Activated T-cell treated with anti-CD3 and anti-CD28 coated beads, Interleukin-2, amount 50 U/mL, for 24 hours (primary cell): Measurements from ENCODE around the gene IFT172.
"Not testable (repeated sequence)": the region's sequence is repeated elsewhere in the genome, so short reads cannot be mapped to it uniquely, and the experiment has no call there.

ENCODE experiments used
- DNase-seq: peaks from one replicate; pipeline ENCODE4 v3.0.0-alpha.2; 2020
- H3K27ac Mint-ChIP-seq: 2 replicates; pipeline ENCODE4 v1.8.0; 2020; ENCODE audit warnings: mild to moderate bottlenecking, mixed read lengths
- H3K27me3 Mint-ChIP-seq: 2 replicates; pipeline ENCODE4 v1.8.0; 2020; ENCODE audit warnings: mixed read lengths
- H3K36me3 Mint-ChIP-seq: 2 replicates; pipeline ENCODE4 v1.8.0; 2020; ENCODE audit warnings: low read depth, mixed read lengths
- H3K4me1 Mint-ChIP-seq: 2 replicates; pipeline ENCODE4 v1.8.0; 2020; ENCODE audit warnings: low read depth, mixed read lengths
- H3K4me3 Mint-ChIP-seq: 2 replicates; pipeline ENCODE4 v1.8.0; 2020; ENCODE audit warnings: mild to moderate bottlenecking, moderate library complexity, mixed read lengths
- H3K9me3 Mint-ChIP-seq: 2 replicates; pipeline ENCODE4 v1.8.0; 2020; ENCODE audit warnings: mixed read lengths

The IFT172 gene, protein sequence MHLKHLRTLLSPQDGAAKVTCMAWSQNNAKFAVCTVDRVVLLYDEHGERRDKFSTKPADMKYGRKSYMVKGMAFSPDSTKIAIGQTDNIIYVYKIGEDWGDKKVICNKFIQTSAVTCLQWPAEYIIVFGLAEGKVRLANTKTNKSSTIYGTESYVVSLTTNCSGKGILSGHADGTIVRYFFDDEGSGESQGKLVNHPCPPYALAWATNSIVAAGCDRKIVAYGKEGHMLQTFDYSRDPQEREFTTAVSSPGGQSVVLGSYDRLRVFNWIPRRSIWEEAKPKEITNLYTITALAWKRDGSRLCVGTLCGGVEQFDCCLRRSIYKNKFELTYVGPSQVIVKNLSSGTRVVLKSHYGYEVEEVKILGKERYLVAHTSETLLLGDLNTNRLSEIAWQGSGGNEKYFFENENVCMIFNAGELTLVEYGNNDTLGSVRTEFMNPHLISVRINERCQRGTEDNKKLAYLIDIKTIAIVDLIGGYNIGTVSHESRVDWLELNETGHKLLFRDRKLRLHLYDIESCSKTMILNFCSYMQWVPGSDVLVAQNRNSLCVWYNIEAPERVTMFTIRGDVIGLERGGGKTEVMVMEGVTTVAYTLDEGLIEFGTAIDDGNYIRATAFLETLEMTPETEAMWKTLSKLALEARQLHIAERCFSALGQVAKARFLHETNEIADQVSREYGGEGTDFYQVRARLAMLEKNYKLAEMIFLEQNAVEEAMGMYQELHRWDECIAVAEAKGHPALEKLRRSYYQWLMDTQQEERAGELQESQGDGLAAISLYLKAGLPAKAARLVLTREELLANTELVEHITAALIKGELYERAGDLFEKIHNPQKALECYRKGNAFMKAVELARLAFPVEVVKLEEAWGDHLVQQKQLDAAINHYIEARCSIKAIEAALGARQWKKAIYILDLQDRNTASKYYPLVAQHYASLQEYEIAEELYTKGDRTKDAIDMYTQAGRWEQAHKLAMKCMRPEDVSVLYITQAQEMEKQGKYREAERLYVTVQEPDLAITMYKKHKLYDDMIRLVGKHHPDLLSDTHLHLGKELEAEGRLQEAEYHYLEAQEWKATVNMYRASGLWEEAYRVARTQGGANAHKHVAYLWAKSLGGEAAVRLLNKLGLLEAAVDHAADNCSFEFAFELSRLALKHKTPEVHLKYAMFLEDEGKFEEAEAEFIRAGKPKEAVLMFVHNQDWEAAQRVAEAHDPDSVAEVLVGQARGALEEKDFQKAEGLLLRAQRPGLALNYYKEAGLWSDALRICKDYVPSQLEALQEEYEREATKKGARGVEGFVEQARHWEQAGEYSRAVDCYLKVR (N-terminal part only)

DNA sequence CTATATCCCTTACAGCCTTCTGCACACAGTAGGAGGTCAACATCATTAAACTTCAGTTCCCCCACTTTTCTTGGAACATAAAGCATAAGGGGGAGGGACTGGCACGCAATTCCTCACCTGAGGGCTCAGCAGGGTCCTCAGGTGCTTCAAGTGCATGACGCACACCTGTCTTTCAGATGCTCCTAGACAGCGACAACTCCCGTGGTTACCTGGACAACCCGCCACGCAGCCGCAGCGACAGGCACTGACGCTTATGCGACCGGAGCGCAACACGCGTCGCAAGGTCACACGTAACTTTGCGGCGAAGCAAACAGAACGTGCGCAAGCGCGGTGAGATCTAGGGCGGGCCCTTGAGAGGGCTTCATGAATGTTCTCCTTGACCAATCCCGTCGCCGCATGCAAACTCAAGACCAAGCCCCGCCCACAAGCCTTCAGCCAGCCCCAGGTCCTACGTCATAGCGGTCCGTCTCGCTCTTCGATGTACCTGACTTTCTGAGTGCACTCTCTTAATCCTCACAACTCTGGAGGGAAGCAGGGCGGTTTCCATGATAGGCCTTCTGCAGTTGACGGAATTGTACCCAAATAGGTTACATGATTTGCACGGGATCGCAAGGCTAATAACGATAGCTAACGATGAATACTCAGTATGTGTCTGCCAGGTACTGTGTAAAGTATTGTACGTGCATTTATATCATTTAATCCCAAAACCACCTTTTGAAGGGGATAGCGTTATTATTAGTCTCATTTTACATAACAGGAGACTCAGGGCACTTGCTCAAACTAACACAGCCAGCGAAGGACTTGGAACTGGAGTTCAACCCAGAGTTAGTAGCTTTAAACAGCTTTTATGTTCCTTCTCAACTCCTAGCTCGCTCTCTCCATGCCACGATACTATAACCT, at the start of gene IFT172:
IFT172 (minus strand) TSS at position 246 of the 900 bp plus-strand sequence; CDS start at position 156, 90 bp downstream.
- Mint-ChIP-seq H3K27me3 (peaks cover 15% of the 10 kb centered on the region), H3K4me1 (peaks cover 26% of the 10 kb centered on the region), H3K4me3 (peak within 1 kb of the TSS; percentile 83), H3K36me3 (peaks cover 5% of the 10 kb centered on the region), H3K27ac (peak within 1 kb of the TSS; percentile 83), H3K9me3 (no peaks in the 10 kb centered on the region)
- peak; percentile 96 for DNase-seq

DNA sequence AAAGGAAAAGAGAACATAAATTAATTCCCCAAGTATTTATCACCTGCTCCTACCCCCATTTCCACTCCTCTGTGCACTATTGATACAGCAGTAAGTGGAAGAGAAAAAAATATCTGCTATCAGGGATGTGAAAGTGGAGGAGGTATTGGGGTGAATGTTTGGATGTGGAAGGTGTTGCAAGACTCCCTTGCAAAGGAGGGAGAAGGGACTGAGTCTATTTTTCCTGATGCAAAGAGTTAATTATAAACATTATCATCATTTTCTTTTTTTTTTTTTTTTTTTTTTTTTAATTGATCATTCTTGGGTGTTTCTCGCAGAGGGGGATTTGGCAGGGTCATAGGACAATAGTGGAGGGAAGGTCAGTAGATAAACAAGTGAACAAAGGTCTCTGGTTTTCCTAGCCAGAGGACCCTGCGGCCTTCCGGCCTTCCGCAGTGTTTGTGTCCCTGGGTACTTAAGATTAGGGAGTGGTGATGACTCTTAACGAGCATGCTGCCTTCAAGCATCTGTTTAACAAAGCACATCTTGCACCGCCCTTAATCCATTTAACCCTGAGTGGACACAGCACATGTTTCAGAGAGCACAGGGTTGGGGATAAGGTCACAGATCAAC, 49.4 kb upstream of the IFT172 start:
- H3K9me3 Mint-ChIP-seq, H3K4me3 Mint-ChIP-seq, H3K36me3 Mint-ChIP-seq, DNase-seq, H3K27me3 Mint-ChIP-seq, H3K4me1 Mint-ChIP-seq, H3K27ac Mint-ChIP-seq: not testable (repeated sequence)

DNA sequence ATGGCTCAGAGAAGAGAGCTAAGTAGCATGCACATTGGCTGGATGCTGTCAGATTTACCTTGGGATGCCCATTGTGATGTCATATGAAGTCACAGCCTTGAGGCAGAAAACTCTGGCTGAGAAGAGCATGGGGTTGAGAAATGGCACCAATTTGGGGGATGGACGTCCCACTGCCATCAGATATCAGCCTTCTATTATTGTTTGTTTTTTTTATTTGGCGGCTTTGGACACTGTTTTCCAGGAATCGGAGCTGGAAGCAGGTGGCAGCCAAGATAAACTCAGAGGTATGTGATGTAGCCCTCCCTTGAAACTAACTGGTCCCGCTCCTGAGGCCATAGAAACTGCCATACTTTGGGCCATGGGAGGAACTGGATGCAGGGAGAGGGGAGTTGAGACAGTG, 47.7 kb upstream of the IFT172 start:
- no peak overlapping the region for H3K27ac Mint-ChIP-seq
- H3K9me3 Mint-ChIP-seq = no peaks in the 10 kb centered on the region

DNA sequence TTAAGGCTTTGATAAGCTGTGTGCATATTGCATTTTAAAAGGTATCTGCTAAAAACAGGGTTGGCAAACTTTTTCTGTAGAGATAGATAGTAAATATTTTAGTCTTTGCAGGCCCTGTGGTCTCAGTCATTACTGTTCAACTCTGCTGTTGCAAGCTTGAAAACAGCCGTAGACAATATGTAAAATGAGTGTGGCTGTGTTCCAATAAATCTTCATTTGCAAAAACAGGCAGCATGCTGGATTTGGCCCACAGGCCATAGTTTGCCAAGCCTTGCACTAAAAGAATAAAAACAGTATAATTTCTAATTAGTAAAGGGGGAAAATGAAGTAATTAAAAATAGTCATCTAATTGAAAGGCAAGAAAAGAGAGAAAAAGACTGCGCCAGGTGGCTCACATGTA, 42.4 kb upstream of the IFT172 start:
- DNase-seq = no peak
- Mint-ChIP-seq H3K4me3 (no peak overlapping the region), H3K9me3 (no peaks in the 10 kb centered on the region), H3K4me1 (peaks cover 8% of the 10 kb centered on the region), H3K27me3 (peaks cover 11% of the 10 kb centered on the region), H3K27ac (no peak overlapping the region), H3K36me3 (no peaks in the 10 kb centered on the region)

More for the DNA sequence above, 47.7 kb upstream of the IFT172 start:
- Mint-ChIP-seq H3K36me3 (no peaks in the 10 kb centered on the region), H3K4me1 (no peaks in the 10 kb centered on the region), H3K4me3 (no peak overlapping the region), H3K27me3 (no peaks in the 10 kb centered on the region)
- DNase-seq = no peak

DNA sequence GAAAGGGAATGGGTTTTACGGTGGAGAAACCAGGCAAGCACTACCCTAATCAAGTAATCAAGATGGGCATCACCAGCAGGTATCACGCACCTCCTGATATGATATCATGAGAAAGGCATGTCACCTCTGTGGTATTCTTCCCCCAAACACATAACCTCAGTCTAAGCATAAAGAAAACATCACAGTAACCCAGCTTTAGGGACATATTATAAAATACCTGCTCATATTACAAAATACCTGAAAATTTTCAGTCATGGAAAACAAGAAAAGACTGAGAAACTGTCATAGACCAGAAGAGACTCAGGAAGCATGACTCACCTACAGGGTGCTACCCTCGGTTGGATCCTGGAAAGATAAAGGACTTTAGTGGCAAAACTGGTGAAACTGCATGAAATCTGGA, 37.6 kb upstream of the IFT172 start:
- H3K27me3 Mint-ChIP-seq = peaks cover 19% of the 10 kb centered on the region
- no peak overlapping the region for H3K4me3 Mint-ChIP-seq
- no peaks in the 10 kb centered on the region for H3K9me3 Mint-ChIP-seq
- H3K4me1 Mint-ChIP-seq = peaks cover 9% of the 10 kb centered on the region
- no peak for DNase-seq
- H3K27ac Mint-ChIP-seq = no peak overlapping the region
- H3K36me3 Mint-ChIP-seq = no peaks in the 10 kb centered on the region

DNA sequence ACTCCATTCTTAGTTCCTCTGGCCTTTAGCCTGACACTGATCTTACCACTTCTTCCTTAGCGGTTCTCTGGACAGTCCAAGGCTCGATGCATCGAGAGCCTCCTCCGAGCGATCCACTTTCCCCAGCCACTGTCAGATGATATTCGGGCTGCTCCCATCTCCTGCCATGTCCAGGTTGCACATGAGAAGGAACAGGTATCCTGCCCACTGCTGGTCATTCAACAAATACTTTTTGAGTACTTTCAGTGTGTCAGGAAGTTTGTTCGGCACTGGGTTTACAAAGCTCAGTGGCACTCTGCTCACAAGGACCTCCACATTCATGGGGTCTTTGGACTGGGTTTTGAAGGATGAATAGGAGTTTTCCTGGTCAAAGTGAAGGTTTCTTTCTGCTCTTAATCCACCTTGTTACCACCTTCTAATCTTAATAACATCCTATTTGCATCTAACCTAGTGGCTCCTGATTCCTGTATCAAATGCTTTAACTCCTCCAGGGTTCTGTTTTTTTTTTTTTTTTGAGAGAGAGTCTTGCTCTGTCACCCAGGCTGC, 32.9 kb upstream of the IFT172 start:
- Mint-ChIP-seq H3K27ac (no peak overlapping the region), H3K4me3 (no peak overlapping the region), H3K27me3 (peaks cover 35% of the 10 kb centered on the region), H3K4me1 (peaks cover 5% of the 10 kb centered on the region), H3K9me3 (no peaks in the 10 kb centered on the region), H3K36me3 (no peaks in the 10 kb centered on the region)
- no peak for DNase-seq

DNA sequence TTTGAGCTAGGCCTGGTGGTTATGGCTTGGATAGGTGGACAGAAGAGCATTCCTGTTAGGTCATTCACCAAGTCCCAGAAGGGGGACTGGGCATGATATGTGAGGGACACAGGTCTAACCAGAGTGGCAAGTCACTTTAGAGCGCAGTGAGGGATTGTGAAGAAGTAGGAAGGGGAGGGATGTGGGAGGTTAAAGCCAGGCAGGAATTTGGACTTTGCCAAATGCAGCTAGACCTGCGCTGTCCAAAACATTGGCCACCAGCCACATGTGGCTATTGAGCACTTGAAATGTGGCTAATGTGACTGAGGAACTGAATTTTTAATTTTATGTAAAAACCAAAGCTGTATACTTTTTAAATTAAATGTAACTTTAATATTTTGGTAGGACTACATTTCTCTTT, 30.8 kb upstream of the IFT172 start:
- Mint-ChIP-seq H3K9me3 (no peaks in the 10 kb centered on the region), H3K4me1 (no peaks in the 10 kb centered on the region), H3K36me3 (no peaks in the 10 kb centered on the region), H3K4me3 (no peak overlapping the region), H3K27ac (no peak overlapping the region), H3K27me3 (peaks cover 30% of the 10 kb centered on the region)
- no peak for DNase-seq

DNA sequence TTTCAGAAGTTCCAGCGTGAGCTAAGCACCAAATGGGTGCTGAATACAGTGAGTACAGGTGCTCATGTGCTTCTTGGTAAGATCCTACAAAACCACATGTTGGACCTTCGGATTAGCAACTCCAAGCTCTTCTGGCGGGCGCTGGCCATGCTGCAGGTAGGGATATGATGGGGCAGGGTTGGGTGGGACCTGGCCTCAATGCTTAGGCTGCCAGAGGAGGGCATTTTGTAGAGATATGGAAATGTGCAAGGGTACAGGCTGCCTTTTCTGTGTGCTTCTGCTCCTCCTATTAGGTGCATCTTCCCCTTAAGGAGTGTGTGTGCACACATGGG, 29.2 kb upstream of the IFT172 start:
- Mint-ChIP-seq H3K4me1 (no peaks in the 10 kb centered on the region), H3K4me3 (no peak overlapping the region), H3K36me3 (no peaks in the 10 kb centered on the region), H3K9me3 (no peaks in the 10 kb centered on the region), H3K27me3 (peaks cover 27% of the 10 kb centered on the region), H3K27ac (no peak overlapping the region)
- DNase-seq = no peak

DNA sequence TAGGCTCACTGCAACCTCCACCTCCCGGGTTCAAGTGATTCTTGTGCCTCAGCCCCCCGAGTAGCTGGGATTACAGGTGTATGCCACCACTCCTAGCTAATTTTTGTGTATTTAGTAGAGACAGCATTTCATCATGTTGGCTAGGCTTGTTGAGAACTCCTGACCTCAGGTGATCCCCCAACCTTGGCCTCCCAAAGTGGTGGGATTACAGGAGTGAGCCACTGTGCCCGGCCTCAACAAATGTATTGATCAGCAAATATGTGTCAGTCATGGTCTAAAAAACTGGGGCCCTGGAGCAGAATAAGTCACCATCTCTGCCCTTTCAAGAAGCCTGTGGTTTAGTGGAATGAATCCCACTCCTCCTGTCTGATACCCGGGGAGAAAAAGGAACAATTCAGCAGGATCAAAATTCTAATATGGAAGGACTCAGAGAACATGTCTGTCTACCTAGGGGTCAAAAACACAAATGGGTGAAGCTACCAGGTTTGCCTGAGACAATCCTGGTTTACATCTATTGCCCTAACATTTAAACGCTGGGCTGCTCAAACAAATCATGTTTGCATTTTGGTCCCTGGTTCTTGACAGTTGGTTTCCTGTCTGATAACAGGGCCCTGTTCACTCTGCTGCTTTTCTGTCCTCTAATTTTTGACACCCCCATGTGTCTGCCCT, 28.7 kb upstream of the IFT172 start:
- Mint-ChIP-seq H3K27me3 (peaks cover 27% of the 10 kb centered on the region), H3K4me3 (no peak overlapping the region), H3K36me3 (no peaks in the 10 kb centered on the region), H3K27ac (no peak overlapping the region), H3K9me3 (no peaks in the 10 kb centered on the region), H3K4me1 (no peaks in the 10 kb centered on the region)
- DNase-seq = no peak

DNA sequence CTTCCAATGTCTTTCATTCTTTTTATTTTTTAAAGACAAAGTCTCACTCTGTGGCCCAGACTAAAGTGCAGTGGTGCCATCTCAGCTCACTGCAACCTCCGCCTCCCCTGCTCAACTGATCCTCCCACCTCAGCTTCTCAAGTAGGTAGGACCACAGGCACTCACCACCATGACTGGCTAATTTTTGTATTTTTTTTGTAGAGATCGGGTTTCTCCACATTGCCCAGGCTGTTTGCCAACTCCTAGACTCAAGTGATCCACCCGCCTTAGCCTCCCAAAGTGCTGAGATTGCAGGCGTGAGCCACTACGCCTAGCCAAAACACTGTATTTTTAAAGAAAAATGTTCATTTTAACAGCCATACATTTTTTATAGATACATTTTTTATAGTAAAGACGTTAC, 19.8 kb upstream of the IFT172 start:
- no peak for DNase-seq
- Mint-ChIP-seq H3K27ac (no peak overlapping the region), H3K9me3 (no peaks in the 10 kb centered on the region)

DNA sequence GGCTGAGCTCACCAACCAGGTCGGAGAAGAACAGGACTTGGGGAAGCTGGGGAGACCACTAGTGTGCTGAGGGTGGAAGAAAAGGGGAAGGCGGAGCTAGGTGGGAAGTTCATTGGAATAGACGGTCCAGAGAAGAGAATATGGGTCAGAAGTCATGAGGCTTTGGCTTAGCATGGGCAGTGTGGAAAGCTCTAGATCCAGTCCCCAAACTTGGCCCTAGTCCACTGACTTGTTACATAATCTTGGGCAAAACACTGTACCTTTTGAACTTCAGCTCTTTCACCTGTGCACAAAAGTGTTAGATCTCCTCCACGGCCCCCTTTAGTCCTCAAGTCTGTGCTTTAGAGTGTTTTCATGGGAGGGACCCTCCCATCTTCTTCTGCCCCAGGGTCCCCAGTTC, 17.8 kb upstream of the IFT172 start:
- no peaks in the 10 kb centered on the region for H3K27me3 Mint-ChIP-seq
- H3K27ac Mint-ChIP-seq = no peak overlapping the region
- H3K36me3 Mint-ChIP-seq = no peaks in the 10 kb centered on the region
- no peaks in the 10 kb centered on the region for H3K9me3 Mint-ChIP-seq
- no peak overlapping the region for H3K4me3 Mint-ChIP-seq
- no peak for DNase-seq
- no peaks in the 10 kb centered on the region for H3K4me1 Mint-ChIP-seq

More for the DNA sequence above, 19.8 kb upstream of the IFT172 start:
- no peak overlapping the region for H3K4me3 Mint-ChIP-seq
- no peaks in the 10 kb centered on the region for H3K4me1 Mint-ChIP-seq
- H3K27me3 Mint-ChIP-seq = peaks cover 7% of the 10 kb centered on the region
- no peaks in the 10 kb centered on the region for H3K36me3 Mint-ChIP-seq

DNA sequence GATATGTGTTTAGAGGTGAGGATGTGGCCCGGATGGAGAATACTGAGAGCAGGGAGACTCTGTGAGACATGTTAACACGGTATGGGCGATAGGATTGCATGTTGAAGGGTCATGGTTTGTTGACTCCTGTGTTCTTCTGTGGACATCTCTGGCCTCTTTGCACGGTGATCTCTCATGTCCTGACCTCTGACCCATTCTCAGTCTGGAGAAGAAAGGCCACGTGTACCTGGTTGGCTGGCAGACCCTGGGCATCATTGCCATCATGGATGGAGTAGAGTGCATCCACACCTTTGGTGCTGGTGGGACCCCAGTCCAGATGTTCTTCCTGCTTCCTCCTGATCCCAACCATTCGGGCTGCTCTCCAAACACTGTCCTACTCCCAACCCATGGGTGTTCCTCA, 17.0 kb upstream of the IFT172 start:
- Mint-ChIP-seq H3K27ac (no peak overlapping the region), H3K4me3 (no peak overlapping the region), H3K36me3 (no peaks in the 10 kb centered on the region), H3K4me1 (no peaks in the 10 kb centered on the region), H3K27me3 (no peaks in the 10 kb centered on the region), H3K9me3 (no peaks in the 10 kb centered on the region)
- no peak for DNase-seq

DNA sequence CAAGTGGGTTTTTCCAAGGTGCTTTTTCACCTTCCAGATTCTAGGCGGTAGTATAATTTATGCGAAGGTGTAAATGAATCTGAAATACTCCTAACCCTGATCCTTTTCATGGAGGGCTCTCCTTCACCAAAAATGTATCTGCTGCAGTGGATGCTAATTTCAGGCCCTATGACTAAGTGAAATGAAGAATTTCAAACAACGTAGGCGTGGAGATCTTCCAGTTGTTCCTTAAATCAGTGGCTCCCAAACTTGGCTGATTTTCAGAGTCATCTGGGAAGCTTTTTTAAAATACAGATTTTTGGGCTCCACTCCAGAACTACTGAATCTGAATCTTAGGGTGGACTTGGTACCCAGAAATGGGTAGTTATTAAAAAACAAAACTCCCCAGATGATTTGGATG, 12.6 kb upstream of the IFT172 start:
- no peaks in the 10 kb centered on the region for H3K36me3 Mint-ChIP-seq

More for the DNA sequence above, 12.6 kb upstream of the IFT172 start:
- Mint-ChIP-seq H3K4me3 (no peak overlapping the region), H3K27ac (no peak overlapping the region), H3K9me3 (no peaks in the 10 kb centered on the region), H3K4me1 (no peaks in the 10 kb centered on the region), H3K27me3 (peaks cover 18% of the 10 kb centered on the region)
- no peak for DNase-seq
